ENCODE measurements around the gene PNPLA2. TPM values are rescaled to one million over a fixed set of nuclear protein-coding genes. Genes with fewer than 3 reads are reported as not detected.

PNPLA2 gene
- total and polyA plus RNA-seq, 2 of the 8 experiments (the other 6 are each of a cell fraction or from before 2014, with no cell fraction given), result 30.9 to 62.1 TPM

GRCh38 chr11:788009-788640, 30.6 kb upstream of the PNPLA2 start (continued):
- TF ChIP-seq CHD7 (IDR thresholded peaks at IDR 0.05; ENCODE audit: insufficient replicate concordance, low read length) (no peak), SP2 (IDR thresholded peaks at IDR 0.05; ENCODE audit: low read length) (no peak), HDAC2 (IDR thresholded peaks at IDR 0.05; ENCODE audit: borderline replicate concordance in 1 of 2, low read depth in 2 of 2, low read length in 2 of 2) (no peak), HDAC6 (IDR thresholded peaks at IDR 0.05; ENCODE audit: low read depth, low read length) (no peak), EGR1 (IDR thresholded peaks at IDR 0.05; ENCODE audit: borderline replicate concordance, low read depth, low read length) (no peak), ATF3 (IDR thresholded peaks at IDR 0.05; ENCODE audit: insufficient read depth, low read depth, low read length) (no peak), CHD2 (IDR thresholded peaks at IDR 0.05; ENCODE audit: low read length) (no peak), NANOG (IDR thresholded peaks at IDR 0.05; ENCODE audit: insufficient read depth, low read depth, low read length, poor library complexity, severe bottlenecking) (no peak), SP4 (IDR thresholded peaks at IDR 0.05; ENCODE audit: low read length) (no peak), ZNF274 (IDR thresholded peaks at IDR 0.05; ENCODE audit: borderline replicate concordance, extremely low read depth, low read length) (no peak)

Data from H1 (cell line).